ENCODE data around the gene RAB8B.
A peak's percentile ranks its signal among the peaks of the same experiment; 100 is the strongest.

The RAB8B gene

DNA sequence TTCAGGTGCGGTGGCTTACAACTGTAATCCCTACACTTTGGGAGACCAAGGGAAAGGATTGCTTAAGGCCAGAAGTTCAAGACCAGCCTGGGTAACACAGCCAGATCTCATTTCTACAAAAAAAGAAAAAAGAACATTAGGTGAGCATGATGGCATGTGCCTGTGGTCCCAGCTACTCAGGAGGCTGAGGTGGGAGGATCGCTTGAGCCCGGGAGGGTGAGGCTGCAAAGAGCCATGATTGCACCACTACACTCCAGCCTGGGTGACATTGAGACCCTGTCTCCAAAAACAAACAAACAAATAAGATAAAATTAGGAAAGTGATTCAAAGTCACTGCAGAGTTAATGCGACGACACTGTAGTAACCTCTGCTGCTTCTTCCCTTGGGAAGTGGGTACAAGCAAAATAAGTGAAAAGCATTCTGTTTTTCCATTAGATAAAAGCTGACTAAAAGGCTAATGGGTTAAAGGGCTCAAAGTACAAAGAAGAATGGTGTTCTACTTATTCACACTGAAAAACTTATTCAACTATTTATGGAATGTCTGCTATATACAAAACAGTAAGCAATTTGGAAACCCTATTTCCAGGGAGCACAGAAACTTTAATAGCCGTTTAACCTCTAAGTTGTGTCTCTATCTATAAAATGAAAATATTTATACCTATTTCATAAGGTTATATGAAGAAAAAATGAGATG lies 24.1 kb upstream of the RAB8B start:
- H3K4me3 ChIP-seq (ENCODE audit: low read depth, low read length) = no peak overlapping the region
- no peak for DNase-seq (ENCODE audit: low read depth)
- TF ChIP-seq, protein P1, sequence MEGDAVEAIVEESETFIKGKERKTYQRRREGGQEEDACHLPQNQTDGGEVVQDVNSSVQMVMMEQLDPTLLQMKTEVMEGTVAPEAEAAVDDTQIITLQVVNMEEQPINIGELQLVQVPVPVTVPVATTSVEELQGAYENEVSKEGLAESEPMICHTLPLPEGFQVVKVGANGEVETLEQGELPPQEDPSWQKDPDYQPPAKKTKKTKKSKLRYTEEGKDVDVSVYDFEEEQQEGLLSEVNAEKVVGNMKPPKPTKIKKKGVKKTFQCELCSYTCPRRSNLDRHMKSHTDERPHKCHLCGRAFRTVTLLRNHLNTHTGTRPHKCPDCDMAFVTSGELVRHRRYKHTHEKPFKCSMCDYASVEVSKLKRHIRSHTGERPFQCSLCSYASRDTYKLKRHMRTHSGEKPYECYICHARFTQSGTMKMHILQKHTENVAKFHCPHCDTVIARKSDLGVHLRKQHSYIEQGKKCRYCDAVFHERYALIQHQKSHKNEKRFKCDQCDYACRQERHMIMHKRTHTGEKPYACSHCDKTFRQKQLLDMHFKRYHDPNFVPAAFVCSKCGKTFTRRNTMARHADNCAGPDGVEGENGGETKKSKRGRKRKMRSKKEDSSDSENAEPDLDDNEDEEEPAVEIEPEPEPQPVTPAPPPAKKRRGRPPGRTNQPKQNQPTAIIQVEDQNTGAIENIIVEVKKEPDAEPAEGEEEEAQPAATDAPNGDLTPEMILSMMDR (IDR thresholded peaks at IDR 0.05; ENCODE audit: control insufficient read depth, extremely low read depth, insufficient read depth) = no peak

DNA sequence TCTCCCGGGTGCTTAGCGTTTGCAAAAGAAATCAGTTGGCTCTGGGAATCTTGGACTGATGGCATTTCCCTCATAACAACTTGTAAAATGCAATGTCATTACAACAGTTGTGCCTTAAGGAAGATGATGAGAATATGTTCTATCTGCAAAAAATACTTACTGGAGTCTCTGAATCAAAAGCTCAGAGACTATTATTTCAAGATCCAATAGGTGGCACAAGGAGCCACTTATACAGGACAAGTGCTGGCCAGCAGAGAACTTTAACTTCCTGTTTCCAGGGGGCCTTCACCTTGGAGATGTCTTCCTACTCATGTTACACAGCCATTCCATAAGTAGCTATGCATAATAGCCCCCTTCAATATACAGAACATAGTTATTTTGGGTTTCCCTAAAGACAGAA lies 23.2 kb upstream of the RAB8B start:
- DNase-seq (ENCODE audit: low read depth) = no peak
- TF ChIP-seq, protein P1 (IDR thresholded peaks at IDR 0.05; ENCODE audit: control insufficient read depth, extremely low read depth, insufficient read depth) = 0 out of 2 replicates have a peak, but pooled peaks have one; percentile 2

DNA sequence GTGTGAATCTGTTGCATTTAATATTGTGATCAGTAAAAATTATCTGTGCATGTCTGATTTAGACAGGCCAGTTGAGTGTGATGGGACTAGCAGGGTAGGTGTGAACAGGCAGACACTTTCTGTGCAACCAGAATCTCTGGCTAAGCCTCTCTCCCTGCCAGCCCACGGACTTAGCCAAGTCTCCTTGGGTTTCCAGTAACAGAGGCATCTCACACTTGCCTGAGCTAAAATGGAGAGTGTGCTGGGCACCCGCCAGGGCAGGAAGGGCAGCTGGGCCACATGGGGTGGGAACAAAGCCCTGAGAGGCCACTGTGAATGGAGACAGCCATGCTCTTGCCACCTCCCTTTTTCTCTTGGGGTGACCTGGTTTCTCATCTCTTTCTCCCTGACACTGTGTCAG lies 19.6 kb upstream of the RAB8B start:
- H3K4me3 ChIP-seq (ENCODE audit: low read depth, low read length) = no peak overlapping the region
- no peak for DNase-seq (ENCODE audit: low read depth)
- TF ChIP-seq, protein P1 (IDR thresholded peaks at IDR 0.05; ENCODE audit: control insufficient read depth, extremely low read depth, insufficient read depth) = no peak

More for the DNA sequence above, 23.2 kb upstream of the RAB8B start:
- H3K4me3 ChIP-seq (ENCODE audit: low read depth, low read length) = no peak overlapping the region

DNA sequence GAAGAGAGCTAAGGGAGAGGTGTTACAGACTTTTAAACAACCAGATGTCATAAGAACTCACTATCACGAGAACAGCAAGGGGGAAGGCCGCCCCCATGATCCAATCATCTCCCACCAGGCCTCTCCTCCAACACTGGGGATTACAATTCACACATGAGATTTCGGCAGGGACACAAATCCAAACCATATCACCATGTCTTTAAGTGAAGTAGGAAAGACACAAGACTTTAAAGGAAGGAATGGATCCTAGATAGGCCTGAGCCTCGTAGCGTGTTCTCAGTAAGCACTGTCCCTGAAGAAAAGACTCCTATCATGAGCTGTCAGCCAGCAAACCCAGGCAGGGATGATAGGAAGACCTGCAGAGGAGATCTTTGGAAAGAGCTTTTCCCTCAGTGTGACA lies 17.0 kb upstream of the RAB8B start:
- TF ChIP-seq, protein P1 (IDR thresholded peaks at IDR 0.05; ENCODE audit: control insufficient read depth, extremely low read depth, insufficient read depth) = no peak
- H3K4me3 ChIP-seq (ENCODE audit: low read depth, low read length) = no peak overlapping the region

DNA sequence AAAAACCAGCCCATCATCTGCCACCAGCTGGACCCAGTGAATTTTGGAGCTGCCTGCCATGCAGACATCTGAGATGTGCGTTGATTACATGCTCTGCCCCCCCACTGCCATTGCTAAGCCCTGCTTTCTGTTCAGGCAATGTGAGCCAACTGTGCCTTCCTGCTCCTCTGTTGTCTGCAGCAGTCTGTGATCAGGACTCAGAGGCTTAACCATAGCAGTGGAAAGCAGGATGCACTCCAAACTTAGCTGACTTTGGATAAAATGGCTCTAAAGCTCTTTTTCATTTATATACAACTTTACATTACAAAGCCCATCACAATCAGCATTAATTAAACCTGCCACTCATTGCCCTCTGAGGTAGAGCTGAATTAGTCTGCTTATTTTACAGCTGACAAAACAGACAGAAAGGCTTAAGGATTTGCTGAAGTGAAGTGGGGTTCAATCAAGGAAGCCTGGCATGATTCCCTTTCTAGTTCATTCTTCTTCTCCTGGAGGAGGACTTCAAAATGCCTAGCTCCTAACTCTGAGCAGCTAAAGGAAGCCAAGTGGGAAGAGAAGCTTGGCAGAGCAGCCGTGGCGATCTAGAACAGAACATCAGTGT lies 16.5 kb upstream of the RAB8B start:
- TF ChIP-seq, protein P1 (IDR thresholded peaks at IDR 0.05; ENCODE audit: control insufficient read depth, extremely low read depth, insufficient read depth) = no peak
- H3K4me3 ChIP-seq (ENCODE audit: low read depth, low read length) = no peak overlapping the region
- DNase-seq (ENCODE audit: low read depth) = no peak

More for the DNA sequence above, 17.0 kb upstream of the RAB8B start:
- no peak for DNase-seq (ENCODE audit: low read depth)

DNA sequence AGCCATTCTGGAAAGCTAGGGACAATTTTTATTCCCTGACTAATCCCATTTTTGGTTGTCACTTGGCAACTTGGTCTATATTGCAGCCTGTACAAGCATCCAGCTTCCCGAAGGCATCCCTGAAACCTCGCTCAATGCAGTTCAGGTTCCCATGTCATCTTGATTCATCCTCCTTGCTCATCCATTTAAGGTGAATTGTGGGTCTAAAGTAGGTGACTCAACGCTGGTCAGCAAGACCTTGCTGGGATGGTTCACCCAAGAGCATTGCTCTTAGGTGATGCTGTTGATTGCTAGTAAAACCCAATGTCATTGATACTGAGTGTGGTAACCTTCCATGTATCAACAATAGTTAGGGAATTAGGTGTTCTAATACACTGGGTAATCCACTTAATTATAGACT lies 13.1 kb upstream of the RAB8B start:
- no peak for DNase-seq (ENCODE audit: low read depth)
- no peak overlapping the region for H3K4me3 ChIP-seq (ENCODE audit: low read depth, low read length)
- TF ChIP-seq, protein P1 (IDR thresholded peaks at IDR 0.05; ENCODE audit: control insufficient read depth, extremely low read depth, insufficient read depth) = no peak
